ENCODE data around the gene GBF1.
A peak's percentile ranks its signal among the peaks of the same experiment; 100 is the strongest.

The GBF1 gene

GRCh38 chr10:102358712-102359382, 113.5 kb downstream of the GBF1 start:
- DNase-seq = no peak

GRCh38 chr10:102367441-102367840, 122.1 kb downstream of the GBF1 start:
- DNase-seq = no peak

GRCh38 chr10:102368077-102368476, 122.7 kb downstream of the GBF1 start:
- no peak for DNase-seq

GRCh38 chr10:102371295-102371694, 126.0 kb downstream of the GBF1 start:
- DNase-seq = no peak

- no peak for DNase-seq
These were observed 129.9 kb downstream of the GBF1 start for GRCh38 chr10:102375250-102375649.

- no peak for DNase-seq
These were observed 130.5 kb downstream of the GBF1 start for GRCh38 chr10:102375867-102376266.

- DNase-seq = no peak
These were observed 131.6 kb downstream of the GBF1 start for GRCh38 chr10:102376901-102377300.

- no peak for DNase-seq
These were observed 134.1 kb downstream of the GBF1 start for GRCh38 chr10:102379383-102379782.

- DNase-seq = no peak
These were observed 136.7 kb downstream of the GBF1 start for GRCh38 chr10:102381983-102382382.

- no peak for DNase-seq
These were observed 137.5 kb downstream of the GBF1 start for GRCh38 chr10:102382871-102383270.

GRCh38 chr10:102384053-102384452, 138.7 kb downstream of the GBF1 start:
- no peak for DNase-seq

- no peak for DNase-seq
These were observed 139.5 kb downstream of the GBF1 start for GRCh38 chr10:102384606-102385429.

- DNase-seq = no peak
These were observed 144.6 kb downstream of the GBF1 start for GRCh38 chr10:102389894-102390293.

GRCh38 chr10:102392306-102392705, 147.0 kb downstream of the GBF1 start:
- no peak for DNase-seq

- no peak for DNase-seq
These were observed 148.2 kb downstream of the GBF1 start for GRCh38 chr10:102393411-102394078.

GRCh38 chr10:102394079-102394800, 148.9 kb downstream of the GBF1 start:
- peak; percentile 93 for DNase-seq

GRCh38 chr10:102394801-102395399, 149.6 kb downstream of the GBF1 start:
- no peak for DNase-seq

GRCh38 chr10:102395400-102396316, 150.3 kb downstream of the GBF1 start, which contains the start of gene NFKB2:
Gene NFKB2 (plus strand): TSS chr10:102395705. CDS start chr10:102395960, 255 bp downstream.
- DNase-seq = peak; percentile 85

- no peak for DNase-seq
These were observed 151.0 kb downstream of the GBF1 start for GRCh38 chr10:102396317-102396650.

- DNase-seq = no peak
These were observed 151.4 kb downstream of the GBF1 start for GRCh38 chr10:102396730-102397151.
